Measurements from ENCODE around the gene SPOUT1.
"Not testable (repeated sequence)": the region's sequence is repeated elsewhere in the genome, so short reads cannot be mapped to it uniquely, and the experiment has no call there.

- TF ChIP-seq POLR2A, POLR2AphosphoS5, EP300 (IDR thresholded peaks at IDR 0.05): not testable (repeated sequence)
- TF ChIP-seq, protein P1, sequence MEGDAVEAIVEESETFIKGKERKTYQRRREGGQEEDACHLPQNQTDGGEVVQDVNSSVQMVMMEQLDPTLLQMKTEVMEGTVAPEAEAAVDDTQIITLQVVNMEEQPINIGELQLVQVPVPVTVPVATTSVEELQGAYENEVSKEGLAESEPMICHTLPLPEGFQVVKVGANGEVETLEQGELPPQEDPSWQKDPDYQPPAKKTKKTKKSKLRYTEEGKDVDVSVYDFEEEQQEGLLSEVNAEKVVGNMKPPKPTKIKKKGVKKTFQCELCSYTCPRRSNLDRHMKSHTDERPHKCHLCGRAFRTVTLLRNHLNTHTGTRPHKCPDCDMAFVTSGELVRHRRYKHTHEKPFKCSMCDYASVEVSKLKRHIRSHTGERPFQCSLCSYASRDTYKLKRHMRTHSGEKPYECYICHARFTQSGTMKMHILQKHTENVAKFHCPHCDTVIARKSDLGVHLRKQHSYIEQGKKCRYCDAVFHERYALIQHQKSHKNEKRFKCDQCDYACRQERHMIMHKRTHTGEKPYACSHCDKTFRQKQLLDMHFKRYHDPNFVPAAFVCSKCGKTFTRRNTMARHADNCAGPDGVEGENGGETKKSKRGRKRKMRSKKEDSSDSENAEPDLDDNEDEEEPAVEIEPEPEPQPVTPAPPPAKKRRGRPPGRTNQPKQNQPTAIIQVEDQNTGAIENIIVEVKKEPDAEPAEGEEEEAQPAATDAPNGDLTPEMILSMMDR (IDR thresholded peaks at IDR 0.05) = not testable (repeated sequence)
Measured at GRCh38 chr9:128843171-128843570, 13.6 kb upstream of the SPOUT1 start.

Measured in upper lobe of left lung (tissue), 4 donors.